AG04450 (cell line): ENCODE data around the gene MEDAG. TPM values are rescaled to one million over a fixed set of nuclear protein-coding genes. Genes with fewer than 3 reads are reported as not detected.
"Not testable (repeated sequence)": the region's sequence is repeated elsewhere in the genome, so short reads cannot be mapped to it uniquely, and the experiment has no call there.

Source experiments
- CTCF ChIA-PET: fragments of 300-600, 350-600 bp; formaldehyde crosslinking; extraction: SDS; loops from one replicate; lab custom pipeline; 2022; ENCODE audit warnings: antibody characterized with exemption, inconsistent platforms; lab: Charles Lee
- POLR2A ChIA-PET: fragments of 350-600 bp; formaldehyde crosslinking; extraction: SDS; loops from one replicate; lab custom pipeline; 2021; ENCODE audit warnings: antibody characterized with exemption, inconsistent platforms; lab: Yijun Ruan, JAX
- DNase-seq: peaks from one replicate; pipeline ENCODE4 v3.0.0-alpha.2; 2011; ENCODE audit warnings: low read depth, low spot score
- H3K27ac ChIP-seq: one replicate; pipeline ENCODE4 v1.5.1; 2012; ENCODE audit warnings: low read depth, low read length, control low read depth
- H3K27me3 ChIP-seq: one replicate; pipeline ENCODE4 v1.6.0; 2012; ENCODE audit warnings: low read length; ENCODE audit not compliant: control insufficient read depth, insufficient read depth
- H3K4me3 ChIP-seq: 2 replicates; pipeline ENCODE4 v1.5.1; 2011; ENCODE audit warnings: mild to moderate bottlenecking, low read depth, low read length, control low read depth
- H3K9me3 ChIP-seq: 2 replicates; pipeline ENCODE4 v1.5.1; 2012; ENCODE audit warnings: low read length; ENCODE audit not compliant: control insufficient read depth, insufficient read depth
- polyA plus RNA-seq: library from polyadenylated mRNA; depleted of rRNA; stranded (reverse); fragments of >200 nt; gene quantifications from 2 replicates; pipeline ENCODE4 v1.2.3, GENCODE V29; 2011
- TF ChIP-seq, protein P1 (sequence below): IDR thresholded peaks from 2 replicates; pipeline ENCODE4 v1.5.1; 2011; ENCODE audit warnings: low read depth, low read length, control low read depth, inconsistent platforms

The MEDAG gene
- polyA plus RNA-seq, 1 experiment, result 3.7 TPM

DNA sequence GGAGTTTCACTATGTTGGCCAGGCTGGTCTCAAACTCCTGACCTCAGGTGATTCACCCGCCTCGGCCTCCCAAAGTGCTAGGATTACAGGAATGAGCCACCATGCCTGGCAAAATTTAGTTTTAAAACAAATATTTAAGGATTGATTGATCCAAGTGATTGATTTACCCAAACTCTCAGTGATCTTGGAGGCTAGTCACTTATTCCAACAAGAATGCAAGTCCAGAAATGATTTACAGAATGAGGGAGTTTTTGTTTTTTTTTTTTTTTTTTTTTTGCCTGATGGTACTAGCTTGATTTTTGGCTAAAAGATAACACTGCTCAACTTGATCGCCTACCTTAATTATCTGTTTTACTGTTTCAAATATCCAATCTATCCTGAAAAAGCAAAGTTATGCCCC, 20.7 kb downstream of the MEDAG start:
- H3K27ac ChIP-seq, result no peak overlapping the region

DNA sequence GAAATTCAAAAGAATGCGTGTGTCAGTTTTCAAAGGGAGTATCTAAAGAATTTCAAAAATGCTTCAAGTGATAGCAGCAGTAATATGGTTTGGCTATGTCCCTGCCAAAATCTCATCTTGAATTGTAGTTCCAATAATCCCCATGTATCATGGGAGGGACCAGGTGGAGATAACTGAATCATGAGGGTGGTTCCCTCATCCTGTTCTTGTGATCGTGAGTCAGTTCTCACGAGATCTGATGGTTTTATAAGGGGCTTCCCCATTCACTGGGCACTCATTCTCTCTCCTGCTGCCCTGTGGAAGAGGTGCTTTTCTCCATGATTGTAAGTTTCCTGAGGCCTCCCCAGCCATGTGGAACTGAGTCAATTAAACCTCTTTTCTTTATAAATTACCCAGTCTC, 21.1 kb downstream of the MEDAG start:
- H3K4me3 ChIP-seq, DNase-seq, CTCF ChIA-PET, H3K9me3 ChIP-seq, H3K27me3 ChIP-seq, POLR2A ChIA-PET, H3K27ac ChIP-seq: not testable (repeated sequence)

More for the DNA sequence above, 20.7 kb downstream of the MEDAG start:
- CTCF ChIA-PET, result no interaction called here
- Histone ChIP-seq H3K9me3 (no peaks in the 10 kb centered on the region), H3K27me3 (peaks cover 4% of the 10 kb centered on the region), H3K4me3 (no peak overlapping the region)
- TF ChIP-seq, protein P1, sequence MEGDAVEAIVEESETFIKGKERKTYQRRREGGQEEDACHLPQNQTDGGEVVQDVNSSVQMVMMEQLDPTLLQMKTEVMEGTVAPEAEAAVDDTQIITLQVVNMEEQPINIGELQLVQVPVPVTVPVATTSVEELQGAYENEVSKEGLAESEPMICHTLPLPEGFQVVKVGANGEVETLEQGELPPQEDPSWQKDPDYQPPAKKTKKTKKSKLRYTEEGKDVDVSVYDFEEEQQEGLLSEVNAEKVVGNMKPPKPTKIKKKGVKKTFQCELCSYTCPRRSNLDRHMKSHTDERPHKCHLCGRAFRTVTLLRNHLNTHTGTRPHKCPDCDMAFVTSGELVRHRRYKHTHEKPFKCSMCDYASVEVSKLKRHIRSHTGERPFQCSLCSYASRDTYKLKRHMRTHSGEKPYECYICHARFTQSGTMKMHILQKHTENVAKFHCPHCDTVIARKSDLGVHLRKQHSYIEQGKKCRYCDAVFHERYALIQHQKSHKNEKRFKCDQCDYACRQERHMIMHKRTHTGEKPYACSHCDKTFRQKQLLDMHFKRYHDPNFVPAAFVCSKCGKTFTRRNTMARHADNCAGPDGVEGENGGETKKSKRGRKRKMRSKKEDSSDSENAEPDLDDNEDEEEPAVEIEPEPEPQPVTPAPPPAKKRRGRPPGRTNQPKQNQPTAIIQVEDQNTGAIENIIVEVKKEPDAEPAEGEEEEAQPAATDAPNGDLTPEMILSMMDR, result no peak
- POLR2A ChIA-PET, result no interaction called here
- DNase-seq, result no peak

DNA sequence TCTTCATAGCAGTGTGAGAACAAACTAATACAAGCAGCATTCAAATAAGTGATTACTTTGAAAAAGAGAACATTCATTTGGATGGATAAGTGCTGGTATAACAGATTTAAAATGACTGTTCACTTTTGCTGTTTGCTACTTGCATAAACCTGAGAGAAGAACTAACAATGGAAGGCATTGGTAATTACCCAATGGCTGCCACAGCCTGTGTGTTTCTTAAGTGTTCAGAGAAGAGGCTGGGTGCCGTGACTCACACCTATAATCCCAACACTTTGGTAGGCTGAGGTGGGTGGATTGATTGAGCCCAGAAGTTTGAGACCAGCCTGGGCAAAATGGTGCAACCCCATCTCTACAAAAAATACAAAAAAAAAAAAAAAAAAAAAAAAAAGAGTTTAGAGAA, 21.5 kb downstream of the MEDAG start:
- POLR2A ChIA-PET, result no interaction called here
- Histone ChIP-seq H3K9me3 (no peaks in the 10 kb centered on the region; the same call in 1 of the 2 replicates), H3K27me3 (peaks cover 8% of the 10 kb centered on the region), H3K27ac (no peak overlapping the region), H3K4me3 (no peak overlapping the region)
- DNase-seq, result no peak
- TF ChIP-seq, protein P1, result no peak
- CTCF ChIA-PET, result no interaction called here

DNA sequence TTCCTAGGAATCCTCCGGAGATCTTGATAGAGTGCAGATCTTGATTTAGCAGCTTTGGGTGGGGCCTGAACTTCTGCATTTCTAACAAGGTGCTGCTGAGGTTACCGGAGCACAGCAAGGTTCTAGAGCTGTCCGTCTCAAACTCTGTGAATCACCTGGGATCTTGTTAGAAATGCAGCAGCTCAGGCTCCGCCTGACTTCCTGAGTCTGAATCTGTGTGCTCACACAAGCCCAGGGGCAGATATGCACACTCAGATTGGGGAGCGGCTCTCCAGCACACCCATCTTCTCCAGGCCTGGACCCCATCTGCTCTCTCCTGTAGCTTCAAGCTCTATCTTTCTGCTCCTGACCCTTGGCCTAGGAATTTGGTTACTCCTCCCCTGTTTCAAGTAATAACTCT, 22.9 kb downstream of the MEDAG start:
- no peak overlapping the region for H3K4me3 ChIP-seq
- H3K27ac ChIP-seq, result no peak overlapping the region
- no peak for DNase-seq
- TF ChIP-seq, protein P1, result no peak
- ChIA-PET CTCF (interaction anchor here (1.0 kb wide), 1 partner anchor 36 kb away, joined by 3 read pairs; no protein-coding TSS in a partner anchor), POLR2A (no interaction called here)
- H3K9me3 ChIP-seq, result no peaks in the 10 kb centered on the region; the same call in 1 of the 2 replicates
- H3K27me3 ChIP-seq, result peaks cover 18% of the 10 kb centered on the region

DNA sequence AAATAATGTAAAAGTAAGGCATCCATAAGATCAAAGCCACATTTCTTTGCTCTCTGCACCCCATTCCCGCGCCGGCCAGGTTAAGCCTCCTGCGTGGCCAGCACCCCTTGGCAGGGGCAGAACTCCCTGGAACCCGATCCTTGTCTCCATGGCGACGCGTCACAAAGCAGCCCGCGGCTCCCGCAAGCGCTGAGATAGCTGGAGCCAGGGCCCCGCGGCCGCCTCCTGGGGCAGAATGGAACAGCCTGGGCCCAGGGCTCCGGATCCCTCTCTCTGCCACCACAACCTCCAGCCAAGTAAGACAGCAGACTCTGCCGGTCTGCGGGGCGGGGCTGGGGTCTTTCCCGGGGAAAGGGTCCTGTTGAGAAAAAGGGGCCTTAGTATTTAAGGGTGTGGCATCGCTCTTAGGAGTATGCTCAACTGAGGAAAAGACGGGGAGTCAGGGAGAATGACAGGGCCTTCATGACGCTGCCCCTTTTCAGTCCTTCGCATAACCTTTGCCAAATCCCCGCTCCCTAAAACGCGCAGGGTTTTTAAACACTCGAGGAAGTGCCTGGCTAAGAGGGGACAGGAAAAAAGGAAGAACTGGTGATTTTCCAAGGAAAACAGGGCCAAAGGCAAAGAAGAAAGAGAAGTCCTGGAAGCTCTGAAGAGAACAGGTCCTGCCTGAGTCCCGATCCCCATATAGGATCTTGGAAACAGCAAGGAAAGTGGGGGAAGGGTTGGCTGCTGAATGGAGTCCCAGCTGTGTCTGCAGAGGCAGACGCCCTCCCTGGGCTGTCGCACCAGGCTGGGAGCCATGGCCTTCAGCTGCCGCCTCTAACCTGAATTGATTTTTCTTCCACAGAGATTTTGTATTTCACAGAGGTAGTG, 26.6 kb downstream of the MEDAG start, which contains the start of gene TEX26:
Gene TEX26 (plus strand): TSS at position 176 of the 873 bp plus-strand sequence. CDS start 60 bp downstream, at position 236.
- peaks cover 25% of the 10 kb centered on the region for H3K27me3 ChIP-seq
- DNase-seq, result no peak
- no peaks in the 10 kb centered on the region; the same call in 1 of the 2 replicates for H3K9me3 ChIP-seq
- TF ChIP-seq, protein P1, result peak; percentile 45
- ChIA-PET POLR2A (interaction anchor here (0.8 kb wide), 1 partner anchor 53 kb away, joined by 3 read pairs; no protein-coding TSS in a partner anchor), CTCF (interaction anchor here (1.0 to 1.3 kb wide), 2 partner anchors 31 to 67 kb away, joined by 3 to 4 read pairs; no protein-coding TSS in a partner anchor)
- peak within 1 kb of the TSS; percentile 20; the same call in 1 of the 2 replicates for H3K4me3 ChIP-seq
- no peak within 1 kb of the TSS for H3K27ac ChIP-seq
